SU-DHL-6 (cell line): ENCODE measurements around the gene OVCH1.

ENCODE experiments used
- CTCF ChIP-seq: fragments of 200-600 bp; sonication (generic); IDR thresholded peaks from one replicate; pipeline ENCODE4 v1.5.1; 2017; ENCODE audit warnings: antibody characterized with exemption, mild to moderate bottlenecking, low read length, moderate library complexity; ENCODE audit not compliant: insufficient read depth, poor library complexity, severe bottlenecking
- EZH2phosphoT487 ChIP-seq: fragments of 200-600 bp; sonication (generic), shearing (Covaris generic); conservative IDR thresholded peaks from 2 replicates; pipeline ENCODE4 v1.6.1; 2018; ENCODE audit warnings: mild to moderate bottlenecking, antibody characterized with exemption, low read length, moderate library complexity, mixed read lengths

DNA sequence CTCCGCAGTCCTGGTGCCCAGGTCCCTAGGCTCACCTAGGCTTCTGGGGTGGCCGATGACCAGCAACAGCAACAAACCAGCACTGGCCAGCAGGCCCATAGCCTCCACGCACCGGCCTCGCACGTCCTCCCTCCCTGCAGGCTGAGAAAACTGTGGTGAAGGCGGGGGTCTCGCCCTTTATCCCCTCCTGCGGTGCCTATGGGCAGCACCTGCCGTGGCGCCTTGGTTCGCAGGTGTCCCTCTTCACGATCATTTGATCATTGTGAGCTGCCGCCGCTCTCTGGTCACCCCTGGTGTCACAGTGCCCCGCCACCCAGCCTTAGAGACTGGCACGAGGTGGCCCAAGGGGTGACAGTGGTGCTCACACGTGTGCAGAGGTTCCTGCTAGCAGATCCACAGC, at the start of gene OVCH1:
- TF ChIP-seq CTCF = no peak
- no peak for TF ChIP-seq EZH2phosphoT487
